CD14-positive monocyte (primary cell): ENCODE results near the gene MBD5. TPM values are rescaled to one million over a fixed set of nuclear protein-coding genes. Genes with fewer than 3 reads are reported as not detected.

Experiments used
- DNase-seq, 3 donors: peaks; one replicate each; pipeline ENCODE4 v3.0.0-alpha.2; 2011 to 2022
- H2AFZ ChIP-seq: 2 replicates; pipeline ENCODE4 v1.6.0; 2012; ENCODE audit warnings: mild to moderate bottlenecking, low read depth, low read length, inconsistent platforms; ENCODE audit not compliant: insufficient read depth, poor library complexity, severe bottlenecking
- H3K27ac ChIP-seq, 2 donors: 1 replicate in 1 of 2; 2 replicates in 1 of 2; pipeline ENCODE4 v1.5.1; 2012 to 2013; ENCODE audit warnings: low read length in 2 of 2, control low read depth in 1 of 2, inconsistent platforms in 1 of 2, low read depth in 1 of 2, mild to moderate bottlenecking in 1 of 2
- H3K27me3 ChIP-seq, 2 donors: one replicate each; pipeline versions ENCODE4 v1.6.0 to v1.6.1; 2011 to 2013; ENCODE audit warnings: low read length in 2 of 2; ENCODE audit not compliant: control insufficient read depth in 2 of 2, insufficient read depth in 2 of 2
- H3K36me3 ChIP-seq, 2 donors: replicated peaks in 1 of 2; 1 replicate in 1 of 2; 2 replicates in 1 of 2; pipeline versions ENCODE4 v1.5.1 to v1.6.1; 2012 to 2013; ENCODE audit warnings: low read length in 2 of 2, control low read depth in 1 of 2, inconsistent platforms in 1 of 2, mild to moderate bottlenecking in 1 of 2; ENCODE audit not compliant: insufficient read depth in 2 of 2, control insufficient read depth in 1 of 2
- H3K4me1 ChIP-seq, 2 donors: 1 replicate in 1 of 2; 2 replicates in 1 of 2; pipeline versions ENCODE4 v1.5.1 to v1.6.1; 2012 to 2013; ENCODE audit warnings: low read length in 2 of 2, control low read depth in 1 of 2, inconsistent platforms in 1 of 2, mild to moderate bottlenecking in 1 of 2, moderate library complexity in 1 of 2; ENCODE audit not compliant: insufficient read depth in 2 of 2, control insufficient read depth in 1 of 2
- H3K4me2 ChIP-seq: replicated peaks from 2 replicates; pipeline ENCODE3; 2012; ENCODE audit warnings: low read length, moderate library complexity, mild to moderate bottlenecking; ENCODE audit not compliant: poor library complexity, severe bottlenecking; ENCODE audit errors: extremely low read depth
- H3K4me3 ChIP-seq, 3 experiments: fragments of 200-600 bp in 1 of 3; sonication (generic) in 1 of 3; replicated peaks in 1 of 3; 1 replicate in 2 of 3; 2 replicates in 1 of 3; pipeline ENCODE4 v1.5.1; 2011 to 2013; ENCODE audit warnings: low read length in 3 of 3, mild to moderate bottlenecking in 3 of 3, control low read depth in 2 of 3, low read depth in 2 of 3, inconsistent platforms in 1 of 3, moderate library complexity in 1 of 3
- H3K79me2 ChIP-seq: 2 replicates; pipeline ENCODE4 v1.6.0; 2012; ENCODE audit warnings: mild to moderate bottlenecking, control low read depth, inconsistent platforms, low read length, moderate library complexity; ENCODE audit not compliant: insufficient read depth
- H3K9ac ChIP-seq: 2 replicates; pipeline ENCODE4 v1.6.0; 2017; ENCODE audit warnings: low read length, mild to moderate bottlenecking; ENCODE audit not compliant: insufficient read depth, poor library complexity, severe bottlenecking
- H3K9me3 ChIP-seq, 2 donors: replicated peaks in 1 of 2; 1 replicate in 1 of 2; 2 replicates in 1 of 2; pipeline versions ENCODE4 v1.5.1 to v1.6.1; 2012 to 2013; ENCODE audit warnings: low read length in 2 of 2, control low read depth in 1 of 2; ENCODE audit not compliant: control insufficient read depth in 1 of 2, insufficient read depth in 1 of 2
- H4K20me1 ChIP-seq: 2 replicates; pipeline ENCODE4 v1.6.0; 2012; ENCODE audit warnings: mild to moderate bottlenecking, low read length, control low read depth, moderate library complexity; ENCODE audit not compliant: insufficient read depth
- H3K27ac Mint-ChIP-seq, 7 donors: one replicate each; pipeline ENCODE4 v1.8.0; 2020; ENCODE audit warnings: mild to moderate bottlenecking in 7 of 7, mixed read lengths in 7 of 7, moderate library complexity in 6 of 7, inconsistent platforms in 2 of 7
- H3K27me3 Mint-ChIP-seq, 3 donors: one replicate each; pipeline ENCODE4 v1.8.0; 2021 to 2022; ENCODE audit warnings: low read depth in 3 of 3, mild to moderate bottlenecking in 3 of 3, mixed read lengths in 3 of 3, moderate library complexity in 3 of 3, inconsistent platforms in 1 of 3
- H3K36me3 Mint-ChIP-seq, 2 donors: one replicate each; pipeline ENCODE4 v1.8.0; 2020; ENCODE audit warnings: mixed read lengths in 2 of 2, inconsistent platforms in 1 of 2, mild to moderate bottlenecking in 1 of 2
- H3K4me1 Mint-ChIP-seq: one replicate; pipeline ENCODE4 v1.8.0; 2020; ENCODE audit warnings: mild to moderate bottlenecking, mixed read lengths
- H3K4me3 Mint-ChIP-seq, 2 donors: one replicate each; pipeline ENCODE4 v1.8.0; 2020; ENCODE audit warnings: mild to moderate bottlenecking in 2 of 2, mixed read lengths in 2 of 2, moderate library complexity in 1 of 2
- H3K9me3 Mint-ChIP-seq, 7 donors: one replicate each; pipeline ENCODE4 v1.8.0; 2020 to 2022; ENCODE audit warnings: mixed read lengths in 7 of 7, mild to moderate bottlenecking in 6 of 7, moderate library complexity in 6 of 7, inconsistent platforms in 2 of 7
- WGBS: methylation state at CpG from one replicate; pipeline ENCODE4 v1.1.5; 2013; ENCODE audit warnings: missing lambda C conversion rate; ENCODE audit not compliant: insufficient coverage; 5-methylcytosine and 5-hydroxymethylcytosine counted together
- intact Hi-C, 2 donors: fragments of 100-400 bp; cut with micrococcal nuclease; formaldehyde crosslinking; loops; one replicate each; pipeline versions ENCODE4 v1.15.0 to v1.15.1; 2023
- polyA plus RNA-seq, 3 donors: library from polyadenylated mRNA; depleted of rRNA in 1 of 3; unstranded in 2 of 3; stranded (reverse) in 1 of 3; fragments of 300-500 nt in 2 of 3; fragments of >200 nt in 1 of 3; fragmentation: Illumina TruSeq in 2 of 3; gene quantifications; 1 replicate in 2 of 3; 2 replicates in 1 of 3; pipeline ENCODE4 v1.2.3, GENCODE V29; 2012 to 2021
- TF ChIP-seq, protein P1 (sequence below): fragments of 200-600 bp; IDR thresholded peaks from one replicate; pipeline ENCODE4 v1.8.0; 2022; ENCODE audit warnings: antibody characterized with exemption, mild to moderate bottlenecking

The MBD5 gene
- polyA plus RNA-seq, 3 donors, result 2.3 to 5.7 (median 3.5) TPM

DNA sequence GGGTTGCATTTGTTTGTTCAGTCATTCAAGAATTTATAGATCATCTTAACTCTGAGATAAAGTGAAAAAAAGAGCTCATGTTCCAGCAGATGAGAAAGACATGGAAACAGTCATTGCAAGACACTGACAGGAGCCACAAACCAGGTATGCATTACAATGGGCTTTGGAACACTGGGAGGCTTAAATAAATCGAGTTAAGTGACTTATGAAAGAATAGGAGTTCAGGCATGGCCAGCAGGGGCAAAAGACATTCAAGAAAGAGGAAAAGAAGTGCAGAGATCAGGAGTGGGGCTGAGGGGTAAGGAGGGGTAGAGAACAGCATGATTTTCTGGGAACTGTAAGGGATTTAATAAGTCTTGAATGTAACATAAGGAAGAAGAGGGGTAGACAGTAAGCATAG lies 502.4 kb downstream of the MBD5 start:
- H3K4me2 ChIP-seq, result no peak overlapping the region
- Mint-ChIP-seq H3K36me3 (peaks cover 0 to 2% of the 10 kb centered on the region in 2 donors), H3K27ac (no peak overlapping the region), H3K4me3 (no peak overlapping the region), H3K4me1 (peaks cover 4% of the 10 kb centered on the region), H3K9me3 (no peaks in the 10 kb centered on the region), H3K27me3 (peaks cover 0 to 5% (median 4%) of the 10 kb centered on the region in 3 donors)
- no peak overlapping the region for H3K9ac ChIP-seq
- H3K4me3 ChIP-seq, result no peak overlapping the region
- H3K27ac ChIP-seq, result no peak overlapping the region
- no peaks in the 10 kb centered on the region for H3K36me3 ChIP-seq
- intact Hi-C loops, result no loop called here
- TF ChIP-seq, protein P1, sequence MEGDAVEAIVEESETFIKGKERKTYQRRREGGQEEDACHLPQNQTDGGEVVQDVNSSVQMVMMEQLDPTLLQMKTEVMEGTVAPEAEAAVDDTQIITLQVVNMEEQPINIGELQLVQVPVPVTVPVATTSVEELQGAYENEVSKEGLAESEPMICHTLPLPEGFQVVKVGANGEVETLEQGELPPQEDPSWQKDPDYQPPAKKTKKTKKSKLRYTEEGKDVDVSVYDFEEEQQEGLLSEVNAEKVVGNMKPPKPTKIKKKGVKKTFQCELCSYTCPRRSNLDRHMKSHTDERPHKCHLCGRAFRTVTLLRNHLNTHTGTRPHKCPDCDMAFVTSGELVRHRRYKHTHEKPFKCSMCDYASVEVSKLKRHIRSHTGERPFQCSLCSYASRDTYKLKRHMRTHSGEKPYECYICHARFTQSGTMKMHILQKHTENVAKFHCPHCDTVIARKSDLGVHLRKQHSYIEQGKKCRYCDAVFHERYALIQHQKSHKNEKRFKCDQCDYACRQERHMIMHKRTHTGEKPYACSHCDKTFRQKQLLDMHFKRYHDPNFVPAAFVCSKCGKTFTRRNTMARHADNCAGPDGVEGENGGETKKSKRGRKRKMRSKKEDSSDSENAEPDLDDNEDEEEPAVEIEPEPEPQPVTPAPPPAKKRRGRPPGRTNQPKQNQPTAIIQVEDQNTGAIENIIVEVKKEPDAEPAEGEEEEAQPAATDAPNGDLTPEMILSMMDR, result no peak
- H3K79me2 ChIP-seq, result no peaks in the 10 kb centered on the region
- H3K9me3 ChIP-seq, result no peaks in the 10 kb centered on the region
- no peaks in the 10 kb centered on the region for H3K4me1 ChIP-seq
- H3K27me3 ChIP-seq, result no peaks in the 10 kb centered on the region
- DNase-seq, result no peak
- no peak overlapping the region for H2AFZ ChIP-seq
- 90% methylated on average over 1 of the region's 1 CpG for WGBS
- no peaks in the 10 kb centered on the region for H4K20me1 ChIP-seq

DNA sequence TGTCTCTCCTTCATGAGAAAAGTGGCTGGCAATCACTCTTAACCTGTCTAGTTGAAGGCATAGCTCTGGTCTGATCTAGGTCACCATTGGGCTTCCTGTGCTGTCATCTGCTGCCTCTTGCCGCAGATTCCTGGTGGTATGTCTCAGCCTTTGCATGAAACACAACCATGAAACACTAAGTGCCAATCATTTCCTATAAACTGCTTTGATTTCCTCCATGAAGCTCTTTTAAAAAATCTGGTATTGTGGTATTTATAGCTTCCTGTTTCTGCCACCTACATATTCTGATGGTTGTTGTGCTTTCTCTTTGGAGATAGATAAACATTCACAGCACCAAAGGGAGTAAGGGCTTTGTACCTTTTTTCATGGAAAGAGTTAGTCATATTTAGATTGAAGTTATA lies 503.6 kb downstream of the MBD5 start:
- H3K9me3 ChIP-seq, result no peaks in the 10 kb centered on the region
- no peak overlapping the region for H3K9ac ChIP-seq
- no peak for DNase-seq
- H3K4me1 Mint-ChIP-seq, result peaks cover 4% of the 10 kb centered on the region
- no peaks in the 10 kb centered on the region for H3K36me3 Mint-ChIP-seq
- no peaks in the 10 kb centered on the region for H3K36me3 ChIP-seq
- H3K79me2 ChIP-seq, result no peaks in the 10 kb centered on the region
- H3K4me1 ChIP-seq, result no peaks in the 10 kb centered on the region
- no peak overlapping the region for H3K4me3 ChIP-seq
- no peak overlapping the region for H3K27ac ChIP-seq
- H3K27me3 ChIP-seq, result no peaks in the 10 kb centered on the region
- no peak overlapping the region for H3K4me2 ChIP-seq
- no peak overlapping the region for H2AFZ ChIP-seq
- no peak overlapping the region for H3K4me3 Mint-ChIP-seq
- no peaks in the 10 kb centered on the region for H3K9me3 Mint-ChIP-seq
- H3K27me3 Mint-ChIP-seq, result peaks cover 0 to 5% (median 4%) of the 10 kb centered on the region in 3 donors
- H4K20me1 ChIP-seq, result no peaks in the 10 kb centered on the region
- H3K27ac Mint-ChIP-seq, result no peak overlapping the region
- intact Hi-C loops, result no loop called here
- TF ChIP-seq, protein P1, result no peak
- WGBS, result no CpG with 5 or more reads among the region's 1 CpG
